ENCODE measurements around the gene HES3. TPM values are rescaled to one million over a fixed set of nuclear protein-coding genes. Genes with fewer than 3 reads are reported as not detected.

Gene HES3
- total RNA-seq, 8 experiments from 2014 or later, result 0.37 to 0.66 (median 0.42) TPM; not detected in 5

DNA sequence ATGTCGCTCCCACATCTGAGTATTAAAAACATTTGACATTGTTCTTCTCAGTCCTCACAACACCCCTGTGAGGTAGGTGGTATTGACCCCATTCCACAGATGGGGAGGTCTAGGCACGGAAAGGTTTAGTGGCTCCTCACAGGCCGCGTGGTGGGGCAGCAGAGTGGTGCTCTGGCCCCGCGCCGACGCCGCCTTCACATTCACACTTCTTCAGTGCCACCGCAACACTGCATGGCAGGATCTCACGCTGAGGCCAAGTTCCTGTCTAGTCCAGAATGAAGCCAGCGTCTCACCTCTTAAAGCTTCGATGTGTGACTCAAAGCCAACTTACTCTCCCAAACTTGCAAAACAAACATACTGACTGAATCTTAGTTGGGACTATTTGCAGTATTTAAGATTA, 20.4 kb upstream of the HES3 start:
- H3K4me3 ChIP-seq, result no peak overlapping the region
- no peak for ATAC-seq (replicated peaks in 6 of 8)
- in situ Hi-C loops (cut with MboI; ENCODE audit: low pct_unique_long_range_greater_than_20kb in 2 of 9, low sequenced_read_pairs in 9 of 9, unreplicated experiment in 9 of 9), result no loop called here
- no peak overlapping the region for H3K27ac ChIP-seq
- 80 to 100% (median 94%) methylated on average over 1 to 11 of the region's 13 CpGs; no CpG with 5 or more reads in 3 of the 10 experiments for WGBS, 10 experiments
- peaks cover 4 to 6% of the 10 kb centered on the region in 2 donors for H3K4me1 ChIP-seq (replicated peaks in 1 of 2)

DNA sequence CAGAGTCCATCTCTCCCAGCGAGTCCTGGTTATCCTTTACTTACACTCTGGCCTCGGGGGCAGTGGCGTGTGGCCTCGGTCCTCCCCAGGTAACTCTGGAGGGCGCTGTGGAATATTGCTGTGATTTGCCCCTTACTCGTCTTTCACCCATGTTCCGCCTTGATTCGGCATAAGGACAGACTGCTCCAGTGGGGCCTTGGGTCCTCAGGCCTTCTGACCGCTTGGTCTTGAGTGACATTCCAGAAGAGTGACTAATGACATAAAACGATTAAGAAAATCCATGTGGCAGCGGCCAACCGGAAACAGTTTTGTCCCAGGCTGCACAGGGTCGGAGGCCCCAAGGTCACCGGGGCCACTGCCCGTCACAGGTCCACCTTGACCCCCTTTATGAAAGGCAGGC, 19.3 kb upstream of the HES3 start:
- 60 to 100% (median 86%) methylated on average over 1 to 15 of the region's 15 CpGs; no CpG with 5 or more reads in 3 of the 10 experiments for WGBS, 10 experiments
- Histone ChIP-seq H3K4me1 (replicated peaks in 1 of 2) (no peaks in the 10 kb centered on the region), H3K27ac (no peak overlapping the region), H3K4me3 (no peak overlapping the region)
- peak in 6 of 8 experiments; percentile 1 to 25 (median 11) for ATAC-seq (replicated peaks in 6 of 8)
- in situ Hi-C loops (cut with MboI; ENCODE audit: low pct_unique_long_range_greater_than_20kb in 2 of 9, low sequenced_read_pairs in 9 of 9, unreplicated experiment in 9 of 9), result loop anchor here in 4 of 9 experiments (25.0 kb wide), 4 partner anchors 113 to 263 kb away; partner anchors contain the start of gene PLEKHG5 (in 1 of the 4)

DNA sequence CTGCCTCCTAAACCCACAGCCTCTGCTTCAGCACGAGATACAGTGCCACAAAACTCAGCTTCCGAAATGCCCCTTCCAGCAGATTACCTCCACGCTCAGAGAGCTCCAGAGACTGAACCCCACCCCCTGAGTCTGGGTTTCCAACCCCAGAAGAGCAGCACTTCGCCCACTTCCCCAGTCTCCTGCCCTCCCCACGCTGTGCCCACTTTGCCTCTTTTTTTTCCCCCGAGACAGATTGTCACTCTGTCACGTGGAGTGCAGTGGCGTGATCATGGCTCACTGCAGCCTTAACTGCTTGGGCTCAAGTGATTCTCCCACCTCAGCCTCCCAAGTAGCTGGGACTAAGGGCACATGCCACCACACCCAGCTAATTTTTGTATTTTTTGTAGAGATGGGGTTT, 18.3 kb upstream of the HES3 start:
- 94 to 100% (median 100%) methylated on average over 2 to 6 of the region's 8 CpGs; no CpG with 5 or more reads in 6 of the 10 experiments for WGBS, 10 experiments
- H3K27ac ChIP-seq, result no peak overlapping the region

DNA sequence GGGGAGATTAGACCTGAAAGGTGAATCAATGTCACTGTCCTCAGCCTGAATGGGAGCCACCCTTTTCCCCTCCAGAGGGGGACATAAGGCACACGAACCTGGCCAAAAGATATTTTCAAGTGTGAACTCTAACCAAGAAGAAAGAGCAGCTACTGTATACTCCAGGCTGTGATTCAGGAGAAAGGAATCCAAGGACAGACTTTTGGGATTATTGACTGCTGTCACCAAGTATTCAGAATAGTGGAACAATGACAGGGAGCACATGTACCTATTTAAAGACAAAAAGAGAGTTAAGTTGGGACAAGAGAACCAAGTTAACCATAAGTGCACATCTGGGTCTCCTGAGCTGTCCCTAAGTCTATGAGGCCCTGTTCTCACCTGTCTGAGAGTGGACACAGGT, 10.6 kb upstream of the HES3 start:
- Histone ChIP-seq H3K27ac (no peak overlapping the region), H3K4me1 (replicated peaks in 1 of 2) (peaks cover 9 to 10% of the 10 kb centered on the region in 2 donors), H3K4me3 (no peak overlapping the region)
- in situ Hi-C loops (cut with MboI; ENCODE audit: low pct_unique_long_range_greater_than_20kb in 2 of 9, low sequenced_read_pairs in 9 of 9, unreplicated experiment in 9 of 9), result loop anchor here in 4 of 9 experiments (25.0 kb wide), 4 partner anchors 104 to 254 kb away; partner anchors contain the start of gene PLEKHG5 (in 1 of the 4)
- WGBS, 10 experiments, result 0 to 88% (median 63%) methylated on average over 1 of the region's 1 CpG; no CpG with 5 or more reads in 3 of the 10 experiments
- ATAC-seq (replicated peaks in 6 of 8), result no peak

More for the DNA sequence above, 18.3 kb upstream of the HES3 start:
- ATAC-seq (replicated peaks in 6 of 8), result peak in 3 of 8 experiments; percentile 1 to 12 (median 7)
- no peak overlapping the region for H3K4me3 ChIP-seq
- no peaks in the 10 kb centered on the region for H3K4me1 ChIP-seq (replicated peaks in 1 of 2)
- in situ Hi-C loops (cut with MboI; ENCODE audit: low pct_unique_long_range_greater_than_20kb in 2 of 9, low sequenced_read_pairs in 9 of 9, unreplicated experiment in 9 of 9), result loop anchor here in 4 of 9 experiments (25.0 kb wide), 4 partner anchors 112 to 262 kb away; partner anchors contain the start of gene PLEKHG5 (in 1 of the 4)

DNA sequence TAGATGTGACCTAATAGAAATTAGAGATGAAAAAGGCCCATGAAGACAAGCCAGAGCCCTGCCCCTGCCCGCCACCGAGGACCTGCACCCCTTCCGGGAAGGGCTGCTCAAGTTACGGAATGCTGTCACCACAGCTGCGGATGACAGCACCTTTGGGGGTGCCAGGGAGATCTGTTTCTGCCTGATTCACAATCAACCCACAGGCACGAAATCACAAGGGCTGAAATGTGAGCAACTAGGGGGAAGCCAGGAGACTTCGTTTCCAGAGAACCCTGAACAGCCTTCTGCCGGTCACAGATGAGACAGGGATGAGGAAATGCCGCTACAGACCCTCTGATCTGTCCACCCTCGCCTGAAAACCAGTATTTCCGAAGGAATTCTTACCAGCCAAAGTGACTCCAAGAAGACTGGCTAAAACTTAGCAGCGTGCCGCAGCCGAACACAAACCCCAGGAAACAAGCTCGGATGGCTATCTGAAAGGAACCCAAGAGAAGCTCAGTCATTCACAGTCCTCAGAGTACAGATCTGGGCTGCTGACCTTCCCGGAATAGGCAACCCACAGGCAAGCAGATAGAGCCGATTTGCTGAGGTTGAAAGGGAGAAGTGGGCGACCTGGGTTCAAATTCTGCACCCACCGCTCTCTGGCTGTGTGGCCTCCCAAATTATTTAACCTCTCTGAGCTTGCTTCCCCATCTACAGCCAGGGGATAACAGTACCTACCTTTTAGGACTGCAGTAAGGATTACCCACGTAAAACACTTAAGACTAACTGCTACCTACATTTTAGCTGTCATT, 9.3 kb upstream of the HES3 start:
- in situ Hi-C loops (cut with MboI; ENCODE audit: low pct_unique_long_range_greater_than_20kb in 2 of 9, low sequenced_read_pairs in 9 of 9, unreplicated experiment in 9 of 9), result loop anchor here in 4 of 9 experiments (25.0 kb wide), 4 partner anchors 103 to 253 kb away; partner anchors contain the start of gene PLEKHG5 (in 1 of the 4)
- Histone ChIP-seq H3K27ac (no peak overlapping the region), H3K4me3 (peak overlapping the region; percentile 71 to 94 (median 81)), H3K4me1 (replicated peaks in 1 of 2) (peaks cover 21% of the 10 kb centered on the region in 2 donors)
- 10 to 51% (median 16%) methylated on average over 2 to 19 of the region's 20 CpGs; no CpG with 5 or more reads in 2 of the 10 experiments for WGBS, 10 experiments
- ATAC-seq (replicated peaks in 6 of 8), result peak in 3 of 8 experiments; percentile 1 to 42 (median 14)

DNA sequence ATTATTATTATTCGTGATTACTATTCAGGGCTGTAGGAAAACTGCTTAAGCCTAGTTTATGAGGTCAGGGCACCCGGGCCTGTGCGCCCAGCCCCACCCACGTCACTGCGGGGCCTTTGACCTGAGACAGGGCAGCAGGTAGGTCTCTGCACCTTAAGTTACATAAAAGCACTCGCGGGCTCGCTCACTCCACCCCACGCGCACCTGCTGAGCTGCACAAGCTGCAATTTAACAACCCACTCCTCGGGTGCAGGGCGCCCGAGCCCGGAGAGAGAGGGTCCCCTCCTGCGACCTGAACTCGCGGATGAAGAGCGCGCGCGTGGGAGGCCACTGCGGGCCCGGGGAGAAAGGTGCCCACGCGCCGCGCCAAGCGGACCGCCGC, 8.7 kb upstream of the HES3 start:
- peak overlapping the region; percentile 71 to 94 (median 81) for H3K4me3 ChIP-seq
- 0 to 2% (median 1%) methylated on average over 1 to 15 of the region's 30 CpGs; no CpG with 5 or more reads in 4 of the 10 experiments for WGBS, 10 experiments
- in situ Hi-C loops (cut with MboI; ENCODE audit: low pct_unique_long_range_greater_than_20kb in 2 of 9, low sequenced_read_pairs in 9 of 9, unreplicated experiment in 9 of 9), result loop anchor here in 4 of 9 experiments (25.0 kb wide), 4 partner anchors 102 to 252 kb away; partner anchors contain the start of gene PLEKHG5 (in 1 of the 4)
- ATAC-seq (replicated peaks in 6 of 8), result peak in 3 of 8 experiments; percentile 5 to 7 (median 5)
- peak overlapping the region; percentile 73 to 85 for H3K27ac ChIP-seq
- peaks cover 27% of the 10 kb centered on the region in 2 donors for H3K4me1 ChIP-seq (replicated peaks in 1 of 2)

DNA sequence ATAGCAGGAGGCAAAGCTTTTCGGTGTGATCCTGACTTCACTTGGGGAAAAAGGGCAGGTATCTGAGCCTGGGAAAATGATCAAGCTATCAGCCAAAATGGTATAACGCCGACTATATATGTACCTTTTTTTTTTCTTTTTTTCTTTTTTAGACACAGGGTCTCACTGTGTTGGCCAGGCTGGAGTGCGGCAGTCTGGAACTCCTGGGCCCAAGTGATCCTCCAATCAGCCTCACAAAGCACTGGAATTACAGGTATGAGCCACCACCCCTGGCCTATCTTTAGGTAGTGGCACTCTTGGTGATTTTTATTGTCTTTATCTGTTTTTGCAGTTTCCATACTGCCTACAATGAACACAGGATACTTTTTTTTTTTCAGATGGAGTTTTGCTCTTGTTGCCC, 6.9 kb upstream of the HES3 start:
- 83 to 100% (median 96%) methylated on average over 2 to 4 of the region's 4 CpGs; no CpG with 5 or more reads in 1 of the 10 experiments for WGBS, 10 experiments
- H3K4me1 ChIP-seq (replicated peaks in 1 of 2), result peaks cover 45% of the 10 kb centered on the region in 2 donors
- in situ Hi-C loops (cut with MboI; ENCODE audit: low pct_unique_long_range_greater_than_20kb in 2 of 9, low sequenced_read_pairs in 9 of 9, unreplicated experiment in 9 of 9), result loop anchor here in 4 of 9 experiments (25.0 kb wide), 4 partner anchors 100 to 250 kb away; partner anchors contain the start of gene PLEKHG5 (in 1 of the 4)
- no peak overlapping the region for H3K4me3 ChIP-seq
- ATAC-seq (replicated peaks in 6 of 8), result no peak
- H3K27ac ChIP-seq, result no peak overlapping the region

DNA sequence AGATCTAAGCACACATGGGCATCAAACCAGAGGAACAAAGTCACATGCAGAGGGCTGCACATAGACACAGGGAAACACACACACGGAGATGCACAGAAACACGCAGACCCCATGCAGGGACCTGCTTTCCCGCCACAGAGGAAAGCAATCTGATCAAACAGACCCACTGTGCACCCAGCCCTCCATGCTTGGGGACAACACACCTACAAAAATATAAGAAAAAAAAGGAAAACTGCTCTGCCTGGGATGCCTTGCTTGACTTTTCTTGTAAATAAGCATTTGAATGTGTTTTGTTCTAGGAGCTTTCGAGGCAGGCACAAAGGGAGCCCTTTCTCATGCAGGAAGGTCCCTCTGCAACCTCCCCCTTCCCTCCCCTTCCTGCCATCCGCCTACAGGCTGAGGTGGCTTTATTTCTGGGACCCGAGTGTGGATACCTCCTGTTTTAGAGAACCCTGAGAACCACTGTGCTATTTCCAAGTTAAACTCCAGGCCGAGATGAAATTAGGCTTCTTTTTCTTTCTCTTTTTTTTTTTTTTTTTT, 4.7 kb upstream of the HES3 start:
- H3K27ac ChIP-seq, result peak overlapping the region; percentile 45 to 46
- in situ Hi-C loops (cut with MboI; ENCODE audit: low pct_unique_long_range_greater_than_20kb in 2 of 9, low sequenced_read_pairs in 9 of 9, unreplicated experiment in 9 of 9), result loop anchor here in 4 of 9 experiments (25.0 kb wide), 4 partner anchors 98 to 248 kb away; partner anchors contain the start of gene PLEKHG5 (in 1 of the 4)
- no peak for ATAC-seq (replicated peaks in 6 of 8)
- peaks cover 58 to 59% of the 10 kb centered on the region in 2 donors for H3K4me1 ChIP-seq (replicated peaks in 1 of 2)
- WGBS, 10 experiments, result 7 to 82% (median 13%) methylated on average over 2 to 7 of the region's 7 CpGs; no CpG with 5 or more reads in 1 of the 10 experiments
- no peak overlapping the region for H3K4me3 ChIP-seq

DNA sequence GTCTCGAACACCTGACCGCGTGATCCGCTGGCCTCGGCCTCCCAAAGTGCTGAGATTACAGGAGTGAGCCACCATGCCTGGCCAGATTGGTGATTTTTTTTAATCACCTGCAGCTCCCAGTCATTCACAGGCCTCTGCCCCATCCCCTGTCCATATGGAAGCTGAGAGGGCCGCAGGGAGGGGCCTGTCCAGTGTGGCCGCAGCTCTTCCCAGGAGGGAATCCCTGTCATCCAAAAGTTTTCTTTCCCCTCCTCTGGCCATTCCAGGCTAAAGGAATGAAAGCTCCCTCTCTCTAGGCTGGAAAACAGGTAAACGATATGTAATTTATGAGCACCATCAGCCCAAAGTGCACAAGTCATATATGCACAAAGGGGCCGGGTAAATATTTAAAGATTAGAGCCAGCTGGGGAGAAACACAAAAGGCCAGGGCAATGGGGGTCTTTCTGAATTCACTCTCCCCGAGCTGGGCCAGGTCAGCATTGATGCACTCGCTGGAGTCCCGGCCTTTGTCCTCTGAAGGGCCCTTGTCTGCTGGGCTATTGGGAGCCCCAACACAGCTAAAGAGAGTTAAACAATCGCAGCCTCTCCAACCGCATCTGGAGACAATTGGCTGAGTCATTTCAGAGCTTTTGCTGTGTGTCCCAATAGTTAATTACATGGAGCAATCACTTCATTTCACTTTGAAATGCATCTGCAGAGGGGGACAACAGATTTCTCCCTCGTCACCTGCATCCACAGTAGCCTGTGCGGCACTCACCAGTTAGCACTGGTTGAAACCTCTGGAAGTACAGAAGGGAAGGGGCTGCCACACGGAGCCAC, 3.8 kb upstream of the HES3 start:
- Histone ChIP-seq H3K27ac (peak overlapping the region; percentile 1 to 46), H3K4me1 (replicated peaks in 1 of 2) (peaks cover 55 to 58% of the 10 kb centered on the region in 2 donors), H3K4me3 (no peak overlapping the region)
- peak in 5 of 8 experiments; percentile 19 to 50 (median 25) for ATAC-seq (replicated peaks in 6 of 8)
- WGBS, 10 experiments, result 0 to 70% (median 16%) methylated on average over 2 to 16 of the region's 17 CpGs
- in situ Hi-C loops (cut with MboI; ENCODE audit: low pct_unique_long_range_greater_than_20kb in 2 of 9, low sequenced_read_pairs in 9 of 9, unreplicated experiment in 9 of 9), result loop anchor here in 5 of 9 experiments (10.0 to 25.0 kb wide), 5 partner anchors 97 to 247 kb away; partner anchors contain the start of gene PLEKHG5 (in 1 of the 5)

DNA sequence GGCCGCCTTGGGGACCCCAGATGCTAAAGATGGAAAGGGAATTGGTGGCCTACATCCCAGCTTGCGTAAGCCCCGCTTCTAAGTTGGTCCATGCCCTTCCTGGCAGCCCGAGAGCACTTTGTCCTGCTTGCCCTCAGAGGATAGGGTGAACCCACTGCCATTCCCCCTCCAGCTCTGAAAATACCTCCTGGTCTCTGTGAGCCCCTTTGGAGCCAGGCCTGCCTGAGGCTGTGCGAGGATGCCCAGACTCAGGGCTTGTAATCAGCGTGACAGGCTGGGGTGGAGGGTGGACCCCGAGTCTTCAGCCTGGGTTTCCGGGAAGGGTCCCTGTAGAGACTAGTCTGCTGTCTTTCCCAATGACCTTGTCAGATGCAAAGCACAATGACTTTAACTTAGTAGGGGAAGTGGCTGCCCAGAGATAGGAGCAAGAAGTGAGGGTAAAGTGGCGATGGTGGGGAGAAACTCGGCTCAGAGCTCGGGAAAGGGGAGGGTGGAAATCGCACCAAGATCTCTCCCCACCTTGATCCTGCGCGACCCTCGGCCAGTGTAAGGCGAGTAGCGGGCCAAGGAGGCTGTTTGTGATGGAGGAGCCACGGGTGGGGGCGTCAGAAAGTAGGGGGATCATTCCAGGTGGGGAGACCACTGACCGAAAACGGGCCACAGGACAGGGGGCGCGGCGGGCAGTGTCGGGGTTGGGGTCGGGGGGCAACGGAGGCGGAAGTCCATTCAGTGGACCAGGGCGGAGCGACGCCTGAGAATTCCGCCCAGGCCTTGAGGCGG, 2.7 kb upstream of the HES3 start:
- peaks cover 55 to 61% of the 10 kb centered on the region in 2 donors for H3K4me1 ChIP-seq (replicated peaks in 1 of 2)
- ATAC-seq (replicated peaks in 6 of 8), result no peak
- peak overlapping the region in 1 of 5 donors; percentile 11 for H3K4me3 ChIP-seq
- in situ Hi-C loops (cut with MboI; ENCODE audit: low pct_unique_long_range_greater_than_20kb in 2 of 9, low sequenced_read_pairs in 9 of 9, unreplicated experiment in 9 of 9), result loop anchor here in 5 of 9 experiments (10.0 to 25.0 kb wide), 5 partner anchors 96 to 246 kb away; partner anchors contain the start of gene PLEKHG5 (in 1 of the 5)
- 20 to 75% (median 30%) methylated on average over 1 to 10 of the region's 33 CpGs; no CpG with 5 or more reads in 4 of the 10 experiments for WGBS, 10 experiments
- H3K27ac ChIP-seq, result no peak overlapping the region

All from motor neuron (in vitro differentiated cells).